Upper lobe of left lung (tissue), 6 donors: ENCODE data around the gene KRT76. TPM values are rescaled to one million over a fixed set of nuclear protein-coding genes. Genes with fewer than 3 reads are reported as not detected.

Experiments
- ATAC-seq, 2 donors: fragments of 200-7000 bp; cut with Tn5 transposase; one replicate each; pipeline ENCODE4 v1.9.1; 2022; ENCODE audit warnings: mild to moderate bottlenecking in 2 of 2, moderate library complexity in 2 of 2; ENCODE audit not compliant: low FRiP score in 2 of 2
- DNase-seq, 2 donors: peaks; one replicate each; pipeline ENCODE4 v3.0.0-alpha.2; 2019 to 2020
- H3K27ac ChIP-seq, 4 donors: fragments of 200-600 bp; sonication (generic); one replicate each; pipeline ENCODE4 v1.5.1; 2016 to 2019
- H3K27me3 ChIP-seq, 4 donors: fragments of 200-600 bp; sonication (generic); one replicate each; pipeline ENCODE4 v1.5.1; 2017 to 2019
- H3K36me3 ChIP-seq, 4 donors: fragments of 200-600 bp; sonication (generic); one replicate each; pipeline ENCODE4 v1.5.1; 2016 to 2019
- H3K4me1 ChIP-seq, 4 donors: fragments of 200-600 bp; sonication (generic); one replicate each; pipeline ENCODE4 v1.5.1; 2018 to 2019
- H3K4me3 ChIP-seq, 4 donors: fragments of 200-600 bp; sonication (generic); one replicate each; pipeline ENCODE4 v1.5.1; 2017 to 2019; ENCODE audit warnings: mild to moderate bottlenecking in 2 of 4, moderate library complexity in 1 of 4
- H3K9me3 ChIP-seq, 4 donors: fragments of 200-600 bp; sonication (generic); one replicate each; pipeline ENCODE4 v1.5.1; 2018 to 2019
- EP300 ChIP-seq, 4 donors: sonication (generic); formaldehyde crosslinking; IDR thresholded peaks; one replicate each; pipeline ENCODE4 v1.5.1; 2017; ENCODE audit warnings: antibody characterized with exemption in 4 of 4, control low read depth in 2 of 4
- POLR2A ChIP-seq, 4 donors: fragments of 450-650 bp; IDR thresholded peaks; one replicate each; pipeline ENCODE4 v1.5.1; 2016 to 2017; ENCODE audit warnings: antibody characterized with exemption in 4 of 4, mild to moderate bottlenecking in 2 of 4
- POLR2AphosphoS5 ChIP-seq, 2 donors: sonication (generic); formaldehyde crosslinking; IDR thresholded peaks; one replicate each; pipeline ENCODE4 v1.5.1; 2017; ENCODE audit warnings: antibody characterized with exemption in 2 of 2
- WGBS, 2 donors: methylation state at CpG; one replicate each; pipeline ENCODE4 v1.1.5; 2017 to 2018; 5-methylcytosine and 5-hydroxymethylcytosine counted together
- total RNA-seq, 6 donors: library from RNA; depleted of rRNA in 4 of 6; stranded (reverse); fragments of >200 nt in 4 of 6; gene quantifications; one replicate each; pipeline versions ENCODE4 v1.1.0 to v1.2.1, GENCODE V29; 2016 to 2021
- TF ChIP-seq, protein P1 (sequence below), 6 experiments: fragments of 450-650 bp in 4 of 6; fragments of 200-600 bp in 2 of 6; sonication (generic) in 2 of 6; IDR thresholded peaks; one replicate each; pipeline ENCODE4 v1.5.1; 2016 to 2019; ENCODE audit warnings: antibody characterized with exemption in 6 of 6
- donor health status: DM: no; HTN: no; CAD: no; lungs with moderate emphysema.
- donor health status: DM: no; HTN: yes; CAD: no; lungs with severe emphysema.

The KRT76 gene
- total RNA-seq, 6 donors from 2014 or later, result not detected

DNA sequence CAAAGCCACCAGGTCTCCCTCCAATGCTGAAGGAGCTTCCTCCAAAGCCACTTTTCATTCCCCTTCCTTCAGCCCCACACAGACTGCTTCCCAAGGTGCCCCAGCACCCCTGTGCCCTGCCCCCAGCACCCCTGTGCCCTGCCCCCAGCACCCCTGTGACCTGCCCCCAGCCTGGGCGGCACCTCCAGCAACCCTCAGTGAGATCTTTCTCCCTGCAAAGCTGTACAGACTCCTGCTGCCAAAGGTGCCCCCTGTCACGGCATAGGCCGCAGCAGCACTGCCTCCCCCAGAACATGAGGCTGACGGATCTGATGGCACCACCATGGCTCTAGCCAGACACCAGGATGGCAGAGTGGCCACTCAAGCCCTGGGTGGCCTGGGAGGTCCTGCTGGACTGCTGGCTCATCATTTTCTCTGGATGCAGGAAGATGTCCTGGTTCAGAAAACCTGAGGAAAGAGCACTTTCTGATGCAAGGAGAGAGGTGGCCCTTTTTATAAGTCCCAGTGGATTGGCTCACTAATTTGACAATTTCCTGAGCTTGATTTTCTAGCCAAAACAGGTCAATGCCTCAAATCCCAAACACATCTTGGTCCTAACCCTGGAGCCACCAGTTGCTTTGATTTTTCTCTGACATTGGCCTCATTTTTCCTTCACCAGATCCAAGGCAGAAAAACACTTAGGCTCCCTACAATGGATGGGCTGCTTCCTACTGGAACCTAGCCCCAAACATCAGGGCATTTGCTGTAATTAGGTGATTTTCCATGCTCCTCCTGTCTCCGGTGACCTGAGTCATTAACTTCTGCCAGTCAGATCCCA is 41.1 kb downstream of the KRT76 start:
- DNase-seq (peak in 1 of 2 donors; percentile 52), ATAC-seq (no peak)
- no peak overlapping the region for H3K4me3 ChIP-seq
- H3K9me3 ChIP-seq, result no peaks in the 10 kb centered on the region
- no peaks in the 10 kb centered on the region for H3K36me3 ChIP-seq
- H3K27ac ChIP-seq, result no peak overlapping the region
- WGBS, 2 donors, result 73 to 86% methylated on average over 2 to 5 of the region's 5 CpGs
- no peaks in the 10 kb centered on the region for H3K27me3 ChIP-seq
- TF ChIP-seq EP300 (IDR thresholded peaks at IDR 0.05), result no peak
- no peaks in the 10 kb centered on the region for H3K4me1 ChIP-seq

GRCh38 chr12:52735106-52735505 is 42.0 kb downstream of the KRT76 start:
- H3K36me3 ChIP-seq, result no peaks in the 10 kb centered on the region
- H3K4me1 ChIP-seq, result no peaks in the 10 kb centered on the region
- WGBS, 2 donors, result 75 to 88% methylated on average over 6 to 8 of the region's 8 CpGs
- no peak overlapping the region for H3K4me3 ChIP-seq
- no peaks in the 10 kb centered on the region for H3K9me3 ChIP-seq
- H3K27ac ChIP-seq, result no peak overlapping the region
- no peak for ATAC-seq
- TF ChIP-seq EP300 (IDR thresholded peaks at IDR 0.05), result no peak
- no peak for TF ChIP-seq POLR2A (IDR thresholded peaks at IDR 0.05)
- no peak for TF ChIP-seq POLR2AphosphoS5 (IDR thresholded peaks at IDR 0.05)
- TF ChIP-seq, protein P1, sequence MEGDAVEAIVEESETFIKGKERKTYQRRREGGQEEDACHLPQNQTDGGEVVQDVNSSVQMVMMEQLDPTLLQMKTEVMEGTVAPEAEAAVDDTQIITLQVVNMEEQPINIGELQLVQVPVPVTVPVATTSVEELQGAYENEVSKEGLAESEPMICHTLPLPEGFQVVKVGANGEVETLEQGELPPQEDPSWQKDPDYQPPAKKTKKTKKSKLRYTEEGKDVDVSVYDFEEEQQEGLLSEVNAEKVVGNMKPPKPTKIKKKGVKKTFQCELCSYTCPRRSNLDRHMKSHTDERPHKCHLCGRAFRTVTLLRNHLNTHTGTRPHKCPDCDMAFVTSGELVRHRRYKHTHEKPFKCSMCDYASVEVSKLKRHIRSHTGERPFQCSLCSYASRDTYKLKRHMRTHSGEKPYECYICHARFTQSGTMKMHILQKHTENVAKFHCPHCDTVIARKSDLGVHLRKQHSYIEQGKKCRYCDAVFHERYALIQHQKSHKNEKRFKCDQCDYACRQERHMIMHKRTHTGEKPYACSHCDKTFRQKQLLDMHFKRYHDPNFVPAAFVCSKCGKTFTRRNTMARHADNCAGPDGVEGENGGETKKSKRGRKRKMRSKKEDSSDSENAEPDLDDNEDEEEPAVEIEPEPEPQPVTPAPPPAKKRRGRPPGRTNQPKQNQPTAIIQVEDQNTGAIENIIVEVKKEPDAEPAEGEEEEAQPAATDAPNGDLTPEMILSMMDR (IDR thresholded peaks at IDR 0.05), result no peak
- DNase-seq, result no peak
- H3K27me3 ChIP-seq, result no peaks in the 10 kb centered on the region

- Histone ChIP-seq H3K4me1 (no peaks in the 10 kb centered on the region), H3K27me3 (no peaks in the 10 kb centered on the region), H3K9me3 (no peaks in the 10 kb centered on the region), H3K36me3 (no peaks in the 10 kb centered on the region), H3K27ac (no peak overlapping the region), H3K4me3 (no peak overlapping the region)
- WGBS, 2 donors, result 71 to 86% methylated on average over 2 of the region's 2 CpGs
- TF ChIP-seq EP300 (IDR thresholded peaks at IDR 0.05) (no peak), POLR2AphosphoS5 (IDR thresholded peaks at IDR 0.05) (no peak), POLR2A (IDR thresholded peaks at IDR 0.05) (no peak)
- TF ChIP-seq, protein P1 (IDR thresholded peaks at IDR 0.05), result no peak
- DNase-seq (no peak), ATAC-seq (no peak)
These were observed 46.4 kb downstream of the KRT76 start for GRCh38 chr12:52730793-52731192.

DNA sequence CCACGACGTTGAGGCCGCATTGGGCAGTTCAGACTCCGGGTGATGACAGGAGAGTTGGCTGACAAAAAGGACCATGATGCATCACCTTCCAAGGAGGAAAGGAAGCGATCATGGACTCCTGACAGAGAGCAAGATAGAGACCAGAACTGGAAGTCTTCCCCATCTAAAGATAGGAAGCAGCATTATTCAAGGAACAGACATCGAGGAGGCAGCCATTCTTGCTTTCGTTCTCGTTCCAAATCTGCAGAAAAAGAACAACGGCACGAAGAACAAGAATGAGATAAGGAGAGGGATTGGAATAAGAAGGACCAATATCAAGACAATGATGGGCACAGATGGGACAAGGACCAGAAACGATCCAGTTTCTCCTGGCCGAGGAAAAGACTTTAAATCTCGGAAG is 46.8 kb downstream of the KRT76 start:
- no peaks in the 10 kb centered on the region for H3K9me3 ChIP-seq

DNA sequence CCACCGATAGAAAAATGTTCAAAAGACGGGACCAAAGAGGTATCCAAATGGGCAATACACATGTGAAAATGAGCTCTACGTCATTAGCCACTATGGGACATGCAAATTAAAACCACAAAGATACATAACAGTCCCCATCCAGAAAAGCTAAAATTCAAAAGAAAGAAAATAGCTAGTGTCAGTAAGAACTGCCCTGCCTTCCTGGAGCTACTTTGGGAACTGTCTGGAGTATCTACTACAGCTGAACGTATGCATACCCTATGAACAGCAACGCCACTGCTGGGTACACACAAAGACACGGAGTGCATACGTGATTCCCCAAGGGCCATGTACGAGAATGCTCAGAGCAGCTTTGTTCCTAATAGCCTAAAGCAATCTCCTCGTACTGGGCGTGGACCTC is 48.0 kb downstream of the KRT76 start:
- ATAC-seq, result no peak
- DNase-seq, result no peak
- Histone ChIP-seq H3K27ac (no peak overlapping the region), H3K9me3 (no peaks in the 10 kb centered on the region), H3K36me3 (no peaks in the 10 kb centered on the region), H3K4me3 (no peak overlapping the region), H3K4me1 (no peaks in the 10 kb centered on the region), H3K27me3 (no peaks in the 10 kb centered on the region)
- TF ChIP-seq EP300 (IDR thresholded peaks at IDR 0.05) (no peak), POLR2A (IDR thresholded peaks at IDR 0.05) (no peak), POLR2AphosphoS5 (IDR thresholded peaks at IDR 0.05) (no peak)
- TF ChIP-seq, protein P1 (IDR thresholded peaks at IDR 0.05), result no peak
- 78 to 91% methylated on average over 6 to 9 of the region's 10 CpGs for WGBS, 2 donors

More for the DNA sequence above, 46.8 kb downstream of the KRT76 start:
- 88 to 90% methylated on average over 13 of the region's 13 CpGs for WGBS, 2 donors
- Histone ChIP-seq H3K4me1 (no peaks in the 10 kb centered on the region), H3K4me3 (no peak overlapping the region), H3K36me3 (no peaks in the 10 kb centered on the region), H3K27ac (no peak overlapping the region), H3K27me3 (no peaks in the 10 kb centered on the region)
- no peak for ATAC-seq
- DNase-seq, result no peak
- TF ChIP-seq, protein P1 (IDR thresholded peaks at IDR 0.05), result no peak
- no peak for TF ChIP-seq POLR2AphosphoS5 (IDR thresholded peaks at IDR 0.05)
- TF ChIP-seq POLR2A (IDR thresholded peaks at IDR 0.05), result no peak
- TF ChIP-seq EP300 (IDR thresholded peaks at IDR 0.05), result no peak
